RWPE1 (cell line): Measurements from ENCODE around the gene STX1B.

Experiments
- CTCF ChIA-PET: fragments of 350-600 bp; sonication (Branson Sonifier 250); formaldehyde crosslinking; extraction: SDS; loops from one replicate; lab custom pipeline; 2021; lab: Yijun Ruan, JAX
- POLR2A ChIA-PET: fragments of 400-600 bp; formaldehyde crosslinking; extraction: SDS; loops from one replicate; lab custom pipeline; 2020; ENCODE audit warnings: antibody characterized with exemption; ENCODE audit not compliant: low non-redundant PET; lab: Yijun Ruan, JAX
- DNase-seq: peaks from one replicate; pipeline ENCODE4 v3.0.0; 2012; ENCODE audit warnings: low spot score
- H3K27ac ChIP-seq: fragments of 450-650 bp; 2 replicates; pipeline ENCODE4 v1.5.1; 2017
- CTCF ChIP-seq: fragments of 450-650 bp; conservative IDR thresholded peaks from 2 replicates; pipeline ENCODE4 v1.5.1; 2017; ENCODE audit warnings: low read depth, mild to moderate bottlenecking

The STX1B gene

GRCh38 chr16:30956601-30957455, 53.6 kb downstream of the STX1B start:
- no peak for TF ChIP-seq CTCF
- ChIA-PET POLR2A (no interaction called here), CTCF (no interaction called here)
- peak; percentile 89 for DNase-seq
- H3K27ac ChIP-seq: peak overlapping the region; percentile 99

GRCh38 chr16:30954993-30955392, 55.4 kb downstream of the STX1B start:
- peak overlapping the region; percentile 98 for H3K27ac ChIP-seq
- ChIA-PET POLR2A (no interaction called here), CTCF (interaction anchor here (1.4 kb wide), 1 partner anchor 30 kb away, joined by 4 read pairs; the partner anchor contains the start of gene HSD3B7)
- TF ChIP-seq CTCF: no peak
- DNase-seq: no peak

GRCh38 chr16:30953511-30954124, 56.8 kb downstream of the STX1B start:
- TF ChIP-seq CTCF: peak; percentile 59; the same call in 1 of the 2 replicates
- no peak for DNase-seq
- POLR2A ChIA-PET: no interaction called here
- H3K27ac ChIP-seq: peak overlapping the region; percentile 98
- CTCF ChIA-PET: interaction anchor here (0.6 to 1.4 kb wide), 9 partner anchors 11 to 518 kb away, joined by 3 to 5 read pairs (median 4); partner anchors contain the start of genes HSD3B7 and TGFB1I1

- CTCF ChIA-PET: interaction anchor here (0.7 to 1.4 kb wide), 5 partner anchors 11 to 519 kb away, joined by 3 to 5 read pairs (median 4); partner anchors contain the start of genes HSD3B7 and TGFB1I1
- H3K27ac ChIP-seq: peak overlapping the region; percentile 98
- POLR2A ChIA-PET: interaction anchor here (0.5 kb wide), 1 partner anchor 199 kb away, joined by 3 read pairs; no protein-coding TSS in a partner anchor
- no peak for TF ChIP-seq CTCF
- DNase-seq: no peak
Measured at GRCh38 chr16:30953111-30953510, 57.3 kb downstream of the STX1B start.

- H3K27ac ChIP-seq: peak overlapping the region; percentile 98
- ChIA-PET POLR2A (no interaction called here), CTCF (interaction anchor here (0.6 kb wide), 1 partner anchor 148 kb away, joined by 3 read pairs; no protein-coding TSS in a partner anchor)
- no peak for TF ChIP-seq CTCF
- no peak for DNase-seq
Measured at GRCh38 chr16:30951750-30952149, 58.7 kb downstream of the STX1B start.

- POLR2A ChIA-PET: no interaction called here
- peak overlapping the region; percentile 98 for H3K27ac ChIP-seq
- no peak for TF ChIP-seq CTCF
- DNase-seq: no peak
- CTCF ChIA-PET: interaction anchor here (1.7 kb wide), 1 partner anchor 10 kb away, joined by 11 read pairs; no protein-coding TSS in a partner anchor
Measured at GRCh38 chr16:30951193-30951592, 59.2 kb downstream of the STX1B start.
